HG02840 (cell line): ENCODE measurements around the gene IFNGR2.
"Not testable (repeated sequence)": the region's sequence is repeated elsewhere in the genome, so short reads cannot be mapped to it uniquely, and the experiment has no call there.

Experiments
- ATAC-seq: cut with Tn5 transposase; IDR thresholded peaks from one replicate; pipeline ENCODE4 v1.9.1; 2021; ENCODE audit warnings: mild to moderate bottlenecking, moderate library complexity, moderate number of reproducible peaks; ENCODE audit not compliant: unreplicated experiment, low FRiP score

IFNGR2 gene

GRCh38 chr21:33433425-33434114 is 30.4 kb downstream of the IFNGR2 start:
- ATAC-seq = no peak

- ATAC-seq = peak; percentile 78
Measured at GRCh38 chr21:33434770-33435360, 31.7 kb downstream of the IFNGR2 start.

- ATAC-seq = no peak
Measured at GRCh38 chr21:33437140-33437539, 33.9 kb downstream of the IFNGR2 start.

GRCh38 chr21:33441489-33442477 is 38.6 kb downstream of the IFNGR2 start:
- ATAC-seq = peak; percentile 72

GRCh38 chr21:33443194-33443593 is 40.0 kb downstream of the IFNGR2 start:
- ATAC-seq = no peak

GRCh38 chr21:33444499-33444898 is 41.3 kb downstream of the IFNGR2 start:
- ATAC-seq = no peak

- not testable (repeated sequence) for ATAC-seq
Measured at GRCh38 chr21:33446620-33447019, 43.4 kb downstream of the IFNGR2 start.

GRCh38 chr21:33449616-33450015 is 46.4 kb downstream of the IFNGR2 start:
- ATAC-seq = no peak

GRCh38 chr21:33451634-33452071 is 48.4 kb downstream of the IFNGR2 start:
- ATAC-seq = no peak

GRCh38 chr21:33452362-33452761 is 49.1 kb downstream of the IFNGR2 start:
- ATAC-seq = no peak

GRCh38 chr21:33455686-33456446 is 52.7 kb downstream of the IFNGR2 start:
- no peak for ATAC-seq

GRCh38 chr21:33458861-33459260 is 55.6 kb downstream of the IFNGR2 start:
- ATAC-seq = no peak

GRCh38 chr21:33461538-33462250 is 58.5 kb downstream of the IFNGR2 start:
- ATAC-seq = no peak

GRCh38 chr21:33469183-33469582 is 66.0 kb downstream of the IFNGR2 start:
- not testable (repeated sequence) for ATAC-seq

GRCh38 chr21:33470701-33471100 is 67.5 kb downstream of the IFNGR2 start:
- ATAC-seq = no peak

- no peak for ATAC-seq
Measured at GRCh38 chr21:33473344-33473743, 70.1 kb downstream of the IFNGR2 start.

- ATAC-seq = no peak
Measured at GRCh38 chr21:33477066-33477465, 73.9 kb downstream of the IFNGR2 start.

GRCh38 chr21:33478182-33478581 is 75.0 kb downstream of the IFNGR2 start:
- ATAC-seq = no peak

GRCh38 chr21:33478935-33479678 is 75.9 kb downstream of the IFNGR2 start:
- peak; percentile 30 for ATAC-seq
